GM18499 (cell line): Measurements from ENCODE around the gene MVB12B.
"Not testable (repeated sequence)": the region's sequence is repeated elsewhere in the genome, so short reads cannot be mapped to it uniquely, and the experiment has no call there.

Source experiments
- ATAC-seq: cut with Tn5 transposase; IDR thresholded peaks from one replicate; pipeline ENCODE4 v1.9.1; 2021; ENCODE audit warnings: moderate number of reproducible peaks; ENCODE audit not compliant: insufficient read depth, unreplicated experiment

The MVB12B gene

GRCh38 chr9:126546036-126546435 is 219.4 kb downstream of the MVB12B start:
- ATAC-seq: no peak

DNA sequence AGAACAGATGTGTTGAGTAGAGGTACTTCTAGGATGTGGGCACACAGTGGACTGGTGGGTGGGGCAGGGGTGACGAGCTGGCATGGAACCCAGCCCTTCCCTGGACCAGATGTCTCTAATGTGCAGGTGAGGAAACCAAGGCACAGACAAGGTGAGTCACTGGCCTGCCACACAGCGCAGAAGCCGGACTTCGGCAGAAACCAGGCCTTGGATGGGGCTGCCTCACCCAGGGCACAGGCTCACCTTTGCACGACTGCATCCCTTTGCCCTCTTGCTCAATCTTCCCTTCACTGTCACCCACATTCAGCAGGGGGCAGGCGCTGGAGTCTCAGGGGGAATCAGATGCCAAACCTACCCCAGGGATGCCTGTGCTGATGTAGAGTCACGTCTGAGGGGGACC is 221.7 kb downstream of the MVB12B start:
- no peak for ATAC-seq

- no peak for ATAC-seq
Measured at GRCh38 chr9:126549246-126550006, 222.8 kb downstream of the MVB12B start.

- no peak for ATAC-seq
Measured at GRCh38 chr9:126550891-126551351, 224.3 kb downstream of the MVB12B start.

- ATAC-seq: no peak
Measured at GRCh38 chr9:126551812-126552211, 225.2 kb downstream of the MVB12B start.

DNA sequence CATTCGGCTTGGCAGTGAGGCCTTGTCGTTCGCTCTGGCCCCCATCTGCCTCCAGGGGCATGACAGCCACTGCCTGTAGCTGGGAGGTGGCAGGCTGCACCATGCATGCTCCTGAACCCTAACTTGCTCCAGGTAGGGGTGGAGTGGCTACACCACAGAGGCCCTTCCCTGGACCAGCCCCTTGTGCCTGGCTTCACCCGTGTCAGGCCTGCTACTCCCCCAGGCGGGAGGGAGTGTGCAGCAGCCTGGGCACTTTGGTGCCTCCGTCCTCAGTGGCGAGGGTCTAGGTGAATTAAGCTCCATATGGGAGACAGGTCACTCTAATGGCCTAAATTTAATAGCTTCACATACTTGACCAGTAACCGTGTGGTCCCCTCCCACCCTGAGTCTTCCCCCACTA is 227.7 kb downstream of the MVB12B start:
- ATAC-seq: no peak

- ATAC-seq: not testable (repeated sequence)
Measured at GRCh38 chr9:126555421-126555820, 228.8 kb downstream of the MVB12B start.
